Measurements from ENCODE around the gene NXNL1.

NXNL1 gene

GRCh38 chr19:17455308-17456123, 5.2 kb downstream of the NXNL1 start:
- DNase-seq, result no peak

- no peak for DNase-seq
Measured at GRCh38 chr19:17454576-17455071, 6.1 kb downstream of the NXNL1 start.

GRCh38 chr19:17451820-17452219, 8.9 kb downstream of the NXNL1 start:
- DNase-seq, result no peak

GRCh38 chr19:17450264-17451075, 10.3 kb downstream of the NXNL1 start:
- peak; percentile 66 for DNase-seq

GRCh38 chr19:17448131-17448967, 12.4 kb downstream of the NXNL1 start, which contains the start of gene TMEM221:
Gene TMEM221, minus strand, starts transcription at chr19:17448668. Its CDS starts 206 bp downstream, at chr19:17448462.
- peak; percentile 59 for DNase-seq

- no peak for DNase-seq
Measured at GRCh38 chr19:17447704-17448130, 13.0 kb downstream of the NXNL1 start.

- DNase-seq, result no peak
Measured at GRCh38 chr19:17445526-17446165, 15.1 kb downstream of the NXNL1 start.

GRCh38 chr19:17441241-17442021, 19.3 kb downstream of the NXNL1 start:
- DNase-seq, result no peak

- DNase-seq, result no peak
Measured at GRCh38 chr19:17436874-17437267, 23.9 kb downstream of the NXNL1 start.

GRCh38 chr19:17436094-17436873, 24.4 kb downstream of the NXNL1 start:
- no peak for DNase-seq

GRCh38 chr19:17435218-17435617, 25.5 kb downstream of the NXNL1 start:
- DNase-seq, result no peak

GRCh38 chr19:17431417-17431816, 29.3 kb downstream of the NXNL1 start:
- DNase-seq, result no peak

- DNase-seq, result no peak
Measured at GRCh38 chr19:17429641-17430113, 31.0 kb downstream of the NXNL1 start.

GRCh38 chr19:17424743-17425365, 35.9 kb downstream of the NXNL1 start:
- no peak for DNase-seq

GRCh38 chr19:17423429-17424208, 37.1 kb downstream of the NXNL1 start:
- no peak for DNase-seq

GRCh38 chr19:17421942-17422341, 38.8 kb downstream of the NXNL1 start:
- no peak for DNase-seq

GRCh38 chr19:17420475-17420924, 40.2 kb downstream of the NXNL1 start:
- DNase-seq, result no peak

- peak; percentile 97 for DNase-seq
Measured at GRCh38 chr19:17419621-17420474, 40.9 kb downstream of the NXNL1 start, which contains the start of gene MVB12A. Gene MVB12A, plus strand, starts transcription at chr19:17420047. Its CDS starts 89 bp downstream, at chr19:17420136.

Measured in activated naive CD4-positive, alpha-beta T cell treated with anti-CD3 and anti-CD28 coated beads, Interleukin-2, amount 50 U/mL, for 16 hours (primary cell).